Neural progenitor cell (in vitro differentiated cells): ENCODE results near the gene SLC39A12. TPM values are rescaled to one million over a fixed set of nuclear protein-coding genes. Genes with fewer than 3 reads are reported as not detected.

Source experiments
- DNase-seq: peaks from one replicate; pipeline ENCODE4 v3.0.0-alpha.2; 2016; ENCODE audit warnings: low spot score
- H2AFZ ChIP-seq: fragments of 200-600 bp; sonication (generic); replicated peaks from 2 replicates; pipeline ENCODE4 v1.6.1; 2016; ENCODE audit warnings: antibody characterized with exemption
- H3F3A ChIP-seq: fragments of 200-600 bp; sonication (generic); 2 replicates; pipeline ENCODE4 v1.6.1; 2016; ENCODE audit warnings: antibody characterized with exemption, low read depth
- H3K27ac ChIP-seq: fragments of 200-600 bp; sonication (generic); 2 replicates; pipeline ENCODE4 v1.5.1; 2016; ENCODE audit warnings: mild to moderate bottlenecking
- H3K27me3 ChIP-seq: fragments of 200-600 bp; sonication (generic); 2 replicates; pipeline ENCODE4 v1.6.1; 2016; ENCODE audit warnings: mild to moderate bottlenecking, moderate library complexity
- H3K36me3 ChIP-seq: fragments of 200-600 bp; sonication (generic); 2 replicates; pipeline ENCODE4 v1.5.1; 2016
- H3K4me1 ChIP-seq: fragments of 200-600 bp; sonication (generic); 2 replicates; pipeline ENCODE4 v1.6.1; 2016; ENCODE audit warnings: mixed run types
- H3K4me2 ChIP-seq: fragments of 200-600 bp; sonication (generic); 2 replicates; pipeline ENCODE4 v1.6.1; 2016
- H3K4me3 ChIP-seq: fragments of 200-600 bp; sonication (generic); 2 replicates; pipeline ENCODE4 v1.5.1; 2016
- H3K79me2 ChIP-seq: fragments of 200-600 bp; sonication (generic); 2 replicates; pipeline ENCODE4 v1.6.1; 2016; ENCODE audit warnings: low read depth
- H3K9ac ChIP-seq: fragments of 200-600 bp; sonication (generic); 2 replicates; pipeline ENCODE4 v1.6.1; 2016
- H3K9me3 ChIP-seq: fragments of 200-600 bp; sonication (generic); 2 replicates; pipeline ENCODE4 v1.5.1; 2016; ENCODE audit warnings: low read depth
- H4K20me1 ChIP-seq: fragments of 200-600 bp; sonication (generic); 2 replicates; pipeline ENCODE4 v1.6.1; 2016; ENCODE audit warnings: low read depth
- H3K27ac Mint-ChIP-seq: 3 replicates; pipeline ENCODE4 v1.8.0; 2021; ENCODE audit warnings: mixed read lengths
- H3K27me3 Mint-ChIP-seq: 2 replicates; pipeline ENCODE4 v1.8.0; 2022; ENCODE audit warnings: low read depth, mild to moderate bottlenecking, inconsistent platforms, moderate library complexity, mixed read lengths; ENCODE audit not compliant: insufficient read depth
- H3K36me3 Mint-ChIP-seq: 3 replicates; pipeline ENCODE4 v1.8.0; 2021; ENCODE audit warnings: mixed read lengths
- H3K4me1 Mint-ChIP-seq: 3 replicates; pipeline ENCODE4 v1.8.0; 2021; ENCODE audit warnings: mixed read lengths
- H3K4me3 Mint-ChIP-seq: 3 replicates; pipeline ENCODE4 v1.8.0; 2021; ENCODE audit warnings: mild to moderate bottlenecking, moderate library complexity, mixed read lengths
- H3K9me3 Mint-ChIP-seq: 3 replicates; pipeline ENCODE4 v1.8.0; 2020; ENCODE audit warnings: mixed read lengths
- CTCF ChIP-seq: fragments of 200-600 bp; sonication (generic); IDR thresholded peaks from 2 replicates; pipeline ENCODE4 v1.5.1; 2017; ENCODE audit warnings: antibody characterized with exemption, mild to moderate bottlenecking
- EZH2 ChIP-seq: fragments of 200-600 bp; sonication (generic); IDR thresholded peaks from 2 replicates; pipeline ENCODE4 v1.6.1; 2017; ENCODE audit warnings: antibody characterized with exemption, mild to moderate bottlenecking, moderate library complexity
- EZH2phosphoT487 ChIP-seq: fragments of 200-600 bp; sonication (generic); IDR thresholded peaks from 2 replicates; pipeline ENCODE4 v1.6.1; 2017; ENCODE audit warnings: antibody characterized with exemption
- total RNA-seq: library from RNA; depleted of rRNA; stranded (reverse); fragments of >200 nt; gene quantifications from 2 replicates; pipeline ENCODE4 v1.2.3, GENCODE V29; 2015; ENCODE audit warnings: low replicate concordance

Gene SLC39A12
- total RNA-seq, 1 donor from 2014 or later = 0.22 TPM

- H3K27me3 ChIP-seq = no peaks in the 10 kb centered on the region
- H3K27ac Mint-ChIP-seq = no peak overlapping the region
- H3K4me3 ChIP-seq = no peak overlapping the region
Measured at GRCh38 chr10:18073314-18073713, 121.6 kb downstream of the SLC39A12 start.

GRCh38 chr10:18075881-18076280, 124.2 kb downstream of the SLC39A12 start:
- no peak for TF ChIP-seq EZH2phosphoT487
- no peak for TF ChIP-seq EZH2
- no peak for TF ChIP-seq CTCF
- peaks cover 3% of the 10 kb centered on the region for H3K27me3 Mint-ChIP-seq
- Histone ChIP-seq H3K4me1 (no peaks in the 10 kb centered on the region), H3K9ac (no peak overlapping the region), H2AFZ (no peak overlapping the region), H3K9me3 (no peaks in the 10 kb centered on the region), H3K4me3 (no peak overlapping the region), H3F3A (no peaks in the 10 kb centered on the region), H4K20me1 (no peaks in the 10 kb centered on the region), H3K79me2 (no peaks in the 10 kb centered on the region), H3K4me2 (no peak overlapping the region), H3K36me3 (no peaks in the 10 kb centered on the region), H3K27ac (no peak overlapping the region), H3K27me3 (no peaks in the 10 kb centered on the region)
- H3K4me3 Mint-ChIP-seq = no peak overlapping the region
- no peak overlapping the region for H3K27ac Mint-ChIP-seq
- H3K9me3 Mint-ChIP-seq = no peaks in the 10 kb centered on the region
- H3K36me3 Mint-ChIP-seq = no peaks in the 10 kb centered on the region
- H3K4me1 Mint-ChIP-seq = peaks cover 5% of the 10 kb centered on the region
- DNase-seq = no peak

More at GRCh38 chr10:18073314-18073713, 121.6 kb downstream of the SLC39A12 start:
- H4K20me1 ChIP-seq = no peaks in the 10 kb centered on the region
- no peaks in the 10 kb centered on the region for H3K27me3 Mint-ChIP-seq
- DNase-seq = no peak
- H3K9me3 Mint-ChIP-seq = peaks cover 5% of the 10 kb centered on the region
- H3K79me2 ChIP-seq = no peaks in the 10 kb centered on the region
- H3K27ac ChIP-seq = no peak overlapping the region
- no peak overlapping the region for H2AFZ ChIP-seq
- no peaks in the 10 kb centered on the region for H3K9me3 ChIP-seq
- H3K36me3 ChIP-seq = no peaks in the 10 kb centered on the region
- no peak for TF ChIP-seq CTCF
- TF ChIP-seq EZH2 = no peak
- TF ChIP-seq EZH2phosphoT487 = no peak
- H3K4me2 ChIP-seq = no peak overlapping the region
- H3K9ac ChIP-seq = no peak overlapping the region
- no peaks in the 10 kb centered on the region for H3K36me3 Mint-ChIP-seq
- H3F3A ChIP-seq = no peaks in the 10 kb centered on the region
- H3K4me1 Mint-ChIP-seq = no peaks in the 10 kb centered on the region
- no peaks in the 10 kb centered on the region for H3K4me1 ChIP-seq
- no peak overlapping the region for H3K4me3 Mint-ChIP-seq

- Histone ChIP-seq H3K36me3 (no peaks in the 10 kb centered on the region), H2AFZ (no peak overlapping the region), H3K27me3 (no peaks in the 10 kb centered on the region), H3K4me2 (no peak overlapping the region), H3K4me3 (no peak overlapping the region), H3K27ac (no peak overlapping the region), H3K79me2 (no peaks in the 10 kb centered on the region), H3K4me1 (no peaks in the 10 kb centered on the region), H3K9ac (no peak overlapping the region), H3F3A (no peaks in the 10 kb centered on the region), H4K20me1 (no peaks in the 10 kb centered on the region), H3K9me3 (no peaks in the 10 kb centered on the region)
- Mint-ChIP-seq H3K4me3 (no peak overlapping the region), H3K36me3 (no peaks in the 10 kb centered on the region), H3K9me3 (no peaks in the 10 kb centered on the region), H3K27ac (no peak overlapping the region), H3K4me1 (peaks cover 8% of the 10 kb centered on the region), H3K27me3 (peaks cover 3% of the 10 kb centered on the region)
- DNase-seq = no peak
- no peak for TF ChIP-seq EZH2
Measured at GRCh38 chr10:18079665-18080295, 128.1 kb downstream of the SLC39A12 start.

GRCh38 chr10:18082381-18082780, 130.7 kb downstream of the SLC39A12 start:
- H3K27me3 ChIP-seq = no peaks in the 10 kb centered on the region
- no peaks in the 10 kb centered on the region for H3K9me3 Mint-ChIP-seq
- H3K79me2 ChIP-seq = no peaks in the 10 kb centered on the region
- H3K4me2 ChIP-seq = no peak overlapping the region
- no peak for TF ChIP-seq CTCF
- no peak for TF ChIP-seq EZH2
- TF ChIP-seq EZH2phosphoT487 = no peak
- H3K9me3 ChIP-seq = no peaks in the 10 kb centered on the region
- no peaks in the 10 kb centered on the region for H3K36me3 Mint-ChIP-seq
- no peak overlapping the region for H3K27ac Mint-ChIP-seq
- no peak overlapping the region for H3K9ac ChIP-seq
- H2AFZ ChIP-seq = no peak overlapping the region
- DNase-seq = no peak
- no peaks in the 10 kb centered on the region for H3K36me3 ChIP-seq
- no peaks in the 10 kb centered on the region for H3K4me1 ChIP-seq
- H3K27me3 Mint-ChIP-seq = peaks cover 3% of the 10 kb centered on the region
- H4K20me1 ChIP-seq = no peaks in the 10 kb centered on the region
- no peaks in the 10 kb centered on the region for H3F3A ChIP-seq
- no peak overlapping the region for H3K4me3 ChIP-seq
- H3K4me1 Mint-ChIP-seq = peaks cover 8% of the 10 kb centered on the region
- H3K27ac ChIP-seq = no peak overlapping the region
- H3K4me3 Mint-ChIP-seq = no peak overlapping the region
